Measurements from ENCODE around the gene LCN6.

GRCh38 chr9:136724772-136725171 lies 23.6 kb downstream of the LCN6 start:
- TF ChIP-seq RELA (CRISPR knock-in tag; IDR thresholded peaks at IDR 0.05; ENCODE audit: borderline replicate concordance) (no peak), CBFB (CRISPR knock-in tag; IDR thresholded peaks at IDR 0.05; ENCODE audit: low read depth) (no peak), PRRX2 (CRISPR knock-in tag; IDR thresholded peaks at IDR 0.05) (no peak), NFATC4 (CRISPR knock-in tag; IDR thresholded peaks at IDR 0.05) (no peak), USF2 (CRISPR knock-in tag; IDR thresholded peaks at IDR 0.05) (no peak), CTCF (IDR thresholded peaks at IDR 0.05) (no peak), ZSCAN18 (CRISPR knock-in tag; IDR thresholded peaks at IDR 0.05) (no peak), MAX (CRISPR knock-in tag; IDR thresholded peaks at IDR 0.05) (no peak), NFE2L1 (CRISPR knock-in tag; IDR thresholded peaks at IDR 0.05) (no peak), USF1 (CRISPR knock-in tag; IDR thresholded peaks at IDR 0.05) (no peak)

All from WTC11 (cell line).